SK-N-MC (cell line): ENCODE data around the gene ZNF891.

Experiments
- EZH2 ChIP-seq: fragments of 200-600 bp; sonication (generic); IDR thresholded peaks from one replicate; pipeline ENCODE4 v1.6.1; 2017; ENCODE audit warnings: antibody characterized with exemption
- FOXP2 ChIP-seq: optimal IDR thresholded peaks from 2 replicates; pipeline ENCODE3; 2011; ENCODE audit warnings: mild to moderate bottlenecking, moderate library complexity; ENCODE audit not compliant: insufficient read depth; ENCODE audit errors: extremely low read length, control extremely low read depth
- POLR2AphosphoS5 ChIP-seq: IDR thresholded peaks from 2 replicates; pipeline ENCODE4 v1.6.1; 2012; ENCODE audit warnings: mild to moderate bottlenecking, low read depth, low read length, borderline replicate concordance

- TF ChIP-seq EZH2, result no peak
- no peak for TF ChIP-seq POLR2AphosphoS5
- no peak for TF ChIP-seq FOXP2
Measured at GRCh38 chr12:133106253-133106652, 23.8 kb downstream of the ZNF891 start.
